Smooth muscle cell (in vitro differentiated cells): ENCODE measurements around the gene RAMP2. TPM values are rescaled to one million over a fixed set of nuclear protein-coding genes. Genes with fewer than 3 reads are reported as not detected.

Experiments
- DNase-seq: peaks from one replicate; lab custom pipeline; 2025; ENCODE audit not compliant: unreplicated experiment; lab: John Stamatoyannopoulos, UW
- H2AFZ ChIP-seq: fragments of 200-600 bp; sonication (generic); 2 replicates; pipeline ENCODE4 v1.6.0; 2016; ENCODE audit warnings: antibody characterized with exemption, low read depth, mild to moderate bottlenecking
- H3F3A ChIP-seq: fragments of 200-600 bp; sonication (generic); 2 replicates; pipeline ENCODE4 v1.6.0; 2017; ENCODE audit warnings: antibody characterized with exemption, low read depth
- H3K27ac ChIP-seq: fragments of 200-600 bp; sonication (generic); 2 replicates; pipeline ENCODE4 v1.5.1; 2016; ENCODE audit warnings: low read depth, mild to moderate bottlenecking
- H3K27me3 ChIP-seq: fragments of 200-600 bp; sonication (generic); 2 replicates; pipeline ENCODE4 v1.6.1; 2016; ENCODE audit warnings: low read depth, mild to moderate bottlenecking
- H3K36me3 ChIP-seq: fragments of 200-600 bp; sonication (generic); 2 replicates; pipeline ENCODE4 v1.5.1; 2016; ENCODE audit warnings: low read depth
- H3K4me1 ChIP-seq: fragments of 200-600 bp; sonication (generic); 2 replicates; pipeline ENCODE4 v1.5.1; 2016; ENCODE audit warnings: low read depth
- H3K4me2 ChIP-seq: fragments of 200-600 bp; sonication (generic); 2 replicates; pipeline ENCODE4 v1.6.0; 2016; ENCODE audit warnings: mild to moderate bottlenecking
- H3K4me3 ChIP-seq: fragments of 200-600 bp; sonication (generic); 2 replicates; pipeline ENCODE4 v1.5.1; 2016; ENCODE audit warnings: mild to moderate bottlenecking
- H3K79me2 ChIP-seq: fragments of 200-600 bp; sonication (generic); 2 replicates; pipeline ENCODE4 v1.6.0; 2016; ENCODE audit warnings: low read depth, mild to moderate bottlenecking
- H3K9ac ChIP-seq: fragments of 200-600 bp; sonication (generic); 2 replicates; pipeline ENCODE4 v1.6.0; 2016; ENCODE audit warnings: low read depth
- H3K9me3 ChIP-seq: fragments of 200-600 bp; sonication (generic); replicated peaks from 2 replicates; pipeline ENCODE4 v1.5.1; 2016; ENCODE audit warnings: low read depth
- H4K20me1 ChIP-seq: fragments of 200-600 bp; sonication (generic); 2 replicates; pipeline ENCODE4 v1.6.0; 2016; ENCODE audit warnings: low read depth
- WGBS: methylation state at CpG from one replicate; pipeline ENCODE4 v1.1.7; 2016; ENCODE audit warnings: low lambda C conversion rate; 5-methylcytosine and 5-hydroxymethylcytosine counted together
- polyA plus RNA-seq: library from polyadenylated mRNA; unstranded; fragments of >200 nt; fragmentation: Nextera tagmentation; extraction: Ambion mirVana; gene quantifications from 2 replicates; pipeline ENCODE4 v1.2.1, GENCODE V29; 2016
- total RNA-seq: library from RNA; depleted of rRNA; stranded (reverse); fragments of >200 nt; gene quantifications from 2 replicates; pipeline ENCODE4 v1.2.3, GENCODE V29; 2014
- TF ChIP-seq, protein P1 (sequence below): fragments of 200-600 bp; sonication (generic); IDR thresholded peaks from 2 replicates; pipeline ENCODE4 v1.5.1; 2017; ENCODE audit warnings: borderline replicate concordance, mild to moderate bottlenecking, antibody characterized with exemption; ENCODE audit not compliant: insufficient read depth, poor library complexity, severe bottlenecking

RAMP2 gene
- total and polyA plus RNA-seq, 2 experiments from 2014 or later, result 8.9 to 25.7 TPM

- Histone ChIP-seq H3K36me3 (no peaks in the 10 kb centered on the region), H3F3A (peaks cover 4% of the 10 kb centered on the region), H3K9ac (no peak overlapping the region), H3K9me3 (no peaks in the 10 kb centered on the region), H3K4me3 (no peak overlapping the region), H2AFZ (no peak overlapping the region), H4K20me1 (no peaks in the 10 kb centered on the region), H3K4me1 (peaks cover under 1% of the 10 kb centered on the region), H3K4me2 (peak overlapping the region; percentile 94), H3K79me2 (no peaks in the 10 kb centered on the region), H3K27me3 (peaks cover 28% of the 10 kb centered on the region), H3K27ac (no peak overlapping the region)
- DNase-seq, result no peak
- 90% methylated on average over 3 of the region's 3 CpGs for WGBS
- TF ChIP-seq, protein P1, sequence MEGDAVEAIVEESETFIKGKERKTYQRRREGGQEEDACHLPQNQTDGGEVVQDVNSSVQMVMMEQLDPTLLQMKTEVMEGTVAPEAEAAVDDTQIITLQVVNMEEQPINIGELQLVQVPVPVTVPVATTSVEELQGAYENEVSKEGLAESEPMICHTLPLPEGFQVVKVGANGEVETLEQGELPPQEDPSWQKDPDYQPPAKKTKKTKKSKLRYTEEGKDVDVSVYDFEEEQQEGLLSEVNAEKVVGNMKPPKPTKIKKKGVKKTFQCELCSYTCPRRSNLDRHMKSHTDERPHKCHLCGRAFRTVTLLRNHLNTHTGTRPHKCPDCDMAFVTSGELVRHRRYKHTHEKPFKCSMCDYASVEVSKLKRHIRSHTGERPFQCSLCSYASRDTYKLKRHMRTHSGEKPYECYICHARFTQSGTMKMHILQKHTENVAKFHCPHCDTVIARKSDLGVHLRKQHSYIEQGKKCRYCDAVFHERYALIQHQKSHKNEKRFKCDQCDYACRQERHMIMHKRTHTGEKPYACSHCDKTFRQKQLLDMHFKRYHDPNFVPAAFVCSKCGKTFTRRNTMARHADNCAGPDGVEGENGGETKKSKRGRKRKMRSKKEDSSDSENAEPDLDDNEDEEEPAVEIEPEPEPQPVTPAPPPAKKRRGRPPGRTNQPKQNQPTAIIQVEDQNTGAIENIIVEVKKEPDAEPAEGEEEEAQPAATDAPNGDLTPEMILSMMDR, result no peak
Measured at GRCh38 chr17:42779304-42779935, 18.4 kb downstream of the RAMP2 start.

- peak within 1 kb of the TSS; percentile 60 for H3K4me3 ChIP-seq
- H3K27me3 ChIP-seq, result peaks cover 28% of the 10 kb centered on the region
- no peaks in the 10 kb centered on the region for H3K36me3 ChIP-seq
- DNase-seq, result no peak
- no peaks in the 10 kb centered on the region for H3K9me3 ChIP-seq
- no peaks in the 10 kb centered on the region for H3K4me1 ChIP-seq
- no peaks in the 10 kb centered on the region for H4K20me1 ChIP-seq
- 6% methylated on average over 23 of the region's 65 CpGs for WGBS
- no peaks in the 10 kb centered on the region for H3K79me2 ChIP-seq
- H3K27ac ChIP-seq, result no peak within 1 kb of the TSS
- TF ChIP-seq, protein P1, result no peak
- H3K9ac ChIP-seq, result no peak within 1 kb of the TSS
- H3K4me2 ChIP-seq, result peak within 1 kb of the TSS; percentile 94
- H3F3A ChIP-seq, result peaks cover 4% of the 10 kb centered on the region
- H2AFZ ChIP-seq, result peak within 1 kb of the TSS; percentile 37
Measured at GRCh38 chr17:42779936-42780850, 19.2 kb downstream of the RAMP2 start, which contains the start of gene WNK4. Gene WNK4, plus strand, starts transcription at chr17:42780610. Its CDS starts 89 bp downstream, at chr17:42780699.

GRCh38 chr17:42780851-42781638 is 20.0 kb downstream of the RAMP2 start:
- Histone ChIP-seq H3K79me2 (no peaks in the 10 kb centered on the region), H3F3A (peaks cover 4% of the 10 kb centered on the region), H3K4me1 (no peaks in the 10 kb centered on the region), H3K4me3 (peak overlapping the region; percentile 60), H3K27me3 (peaks cover 28% of the 10 kb centered on the region), H3K27ac (no peak overlapping the region), H4K20me1 (no peaks in the 10 kb centered on the region), H3K4me2 (peak overlapping the region; percentile 94), H3K9ac (no peak overlapping the region), H3K9me3 (no peaks in the 10 kb centered on the region), H2AFZ (peak overlapping the region; percentile 37), H3K36me3 (no peaks in the 10 kb centered on the region)
- TF ChIP-seq, protein P1, result no peak
- WGBS, result 12% methylated on average over 39 of the region's 39 CpGs
- DNase-seq, result no peak
